IPS-20b (cell line): ENCODE data around the gene EXOC3L1.

Experiments
- H3K27ac ChIP-seq: one replicate; pipeline ENCODE4 v1.5.1; 2013; ENCODE audit warnings: low read length
- H3K27me3 ChIP-seq: 2 replicates; pipeline ENCODE4 v1.6.1; 2013; ENCODE audit warnings: mild to moderate bottlenecking, low read length, inconsistent platforms; ENCODE audit not compliant: insufficient read depth
- H3K36me3 ChIP-seq: 2 replicates; pipeline ENCODE4 v1.6.1; 2013; ENCODE audit warnings: low read depth, mild to moderate bottlenecking, inconsistent platforms, low read length, moderate library complexity; ENCODE audit not compliant: insufficient read depth
- H3K4me1 ChIP-seq: 2 replicates; pipeline ENCODE4 v1.6.1; 2013; ENCODE audit warnings: mild to moderate bottlenecking, control low read depth, inconsistent platforms, low read length, moderate library complexity; ENCODE audit not compliant: insufficient read depth
- H3K4me3 ChIP-seq: 2 replicates; pipeline ENCODE4 v1.5.1; 2013; ENCODE audit warnings: mild to moderate bottlenecking, low read length, inconsistent platforms
- H3K9ac ChIP-seq: 2 replicates; pipeline ENCODE4 v1.6.1; 2013; ENCODE audit warnings: low read depth, mild to moderate bottlenecking, inconsistent platforms, low read length, moderate library complexity
- H3K9me3 ChIP-seq: 2 replicates; pipeline ENCODE4 v1.6.1; 2013; ENCODE audit warnings: mild to moderate bottlenecking, low read depth, low read length, inconsistent platforms; ENCODE audit not compliant: insufficient read depth

The EXOC3L1 gene

GRCh38 chr16:67184995-67185650 is 4.8 kb downstream of the EXOC3L1 start:
- peaks cover 3% of the 10 kb centered on the region; the same call in 1 of the 2 replicates for H3K4me1 ChIP-seq
- no peaks in the 10 kb centered on the region for H3K9me3 ChIP-seq
- peaks cover 33% of the 10 kb centered on the region for H3K27me3 ChIP-seq
- H3K36me3 ChIP-seq: no peaks in the 10 kb centered on the region
- no peak overlapping the region for H3K9ac ChIP-seq
- H3K4me3 ChIP-seq: peak overlapping the region; percentile 84; the same call in 1 of the 2 replicates
- no peak overlapping the region for H3K27ac ChIP-seq

GRCh38 chr16:67184453-67184994 is 5.4 kb downstream of the EXOC3L1 start:
- peaks cover 3% of the 10 kb centered on the region; the same call in 1 of the 2 replicates for H3K4me1 ChIP-seq
- peaks cover 34% of the 10 kb centered on the region for H3K27me3 ChIP-seq
- H3K4me3 ChIP-seq: peak overlapping the region; percentile 84; the same call in 1 of the 2 replicates
- H3K36me3 ChIP-seq: no peaks in the 10 kb centered on the region
- H3K9ac ChIP-seq: no peak overlapping the region
- H3K27ac ChIP-seq: no peak overlapping the region
- H3K9me3 ChIP-seq: no peaks in the 10 kb centered on the region

GRCh38 chr16:67183627-67184452 is 6.1 kb downstream of the EXOC3L1 start, which contains the start of gene MATCAP1:
Gene MATCAP1 (minus strand): TSS chr16:67183963. CDS start chr16:67180610, 3,353 bp downstream.
- Histone ChIP-seq H3K4me3 (peak within 1 kb of the TSS; percentile 84), H3K4me1 (peaks cover 3% of the 10 kb centered on the region; the same call in 1 of the 2 replicates), H3K27ac (peak within 1 kb of the TSS; percentile 89), H3K36me3 (no peaks in the 10 kb centered on the region), H3K27me3 (peaks cover 41% of the 10 kb centered on the region), H3K9me3 (no peaks in the 10 kb centered on the region), H3K9ac (peak within 1 kb of the TSS; percentile 86; the same call in 1 of the 2 replicates)

DNA sequence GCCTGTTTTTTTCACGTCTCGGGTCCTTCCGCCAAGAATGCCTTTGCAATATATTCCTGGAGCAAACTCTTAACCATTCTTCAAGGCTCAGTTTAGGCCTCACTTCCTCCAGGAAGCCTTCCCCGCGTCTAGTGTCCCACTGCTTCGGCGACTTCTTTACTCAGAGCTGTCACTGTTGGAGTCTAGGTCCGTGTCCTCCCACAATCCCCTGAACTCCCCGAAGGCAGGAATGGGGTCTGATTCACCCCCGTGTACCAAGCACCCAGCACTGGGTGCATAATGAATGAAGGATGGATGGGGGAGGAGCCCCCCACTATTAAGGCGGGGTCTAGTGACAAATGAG is 6.7 kb downstream of the EXOC3L1 start:
- H3K4me1 ChIP-seq: peaks cover 3% of the 10 kb centered on the region; the same call in 1 of the 2 replicates
- H3K4me3 ChIP-seq: peak overlapping the region; percentile 84
- H3K9ac ChIP-seq: peak overlapping the region; percentile 86; the same call in 1 of the 2 replicates
- no peaks in the 10 kb centered on the region for H3K9me3 ChIP-seq
- H3K36me3 ChIP-seq: no peaks in the 10 kb centered on the region
- peaks cover 46% of the 10 kb centered on the region for H3K27me3 ChIP-seq
- H3K27ac ChIP-seq: no peak overlapping the region

GRCh38 chr16:67182288-67182687 is 7.6 kb downstream of the EXOC3L1 start:
- Histone ChIP-seq H3K9me3 (no peaks in the 10 kb centered on the region), H3K4me1 (peaks cover 7% of the 10 kb centered on the region; the same call in 1 of the 2 replicates), H3K27me3 (peaks cover 53% of the 10 kb centered on the region), H3K4me3 (no peak overlapping the region), H3K27ac (no peak overlapping the region), H3K36me3 (no peaks in the 10 kb centered on the region), H3K9ac (no peak overlapping the region)

GRCh38 chr16:67181346-67181745 is 8.6 kb downstream of the EXOC3L1 start:
- no peak overlapping the region for H3K4me3 ChIP-seq
- no peak overlapping the region for H3K9ac ChIP-seq
- no peaks in the 10 kb centered on the region for H3K9me3 ChIP-seq
- H3K36me3 ChIP-seq: no peaks in the 10 kb centered on the region
- H3K4me1 ChIP-seq: peaks cover 4% of the 10 kb centered on the region; the same call in 1 of the 2 replicates
- no peak overlapping the region for H3K27ac ChIP-seq
- H3K27me3 ChIP-seq: peaks cover 54% of the 10 kb centered on the region

GRCh38 chr16:67180166-67180565 is 9.8 kb downstream of the EXOC3L1 start:
- no peaks in the 10 kb centered on the region for H3K36me3 ChIP-seq
- H3K4me3 ChIP-seq: no peak overlapping the region
- H3K9me3 ChIP-seq: no peaks in the 10 kb centered on the region
- peaks cover 54% of the 10 kb centered on the region for H3K27me3 ChIP-seq
- H3K9ac ChIP-seq: no peak overlapping the region
- peaks cover 4% of the 10 kb centered on the region; the same call in 1 of the 2 replicates for H3K4me1 ChIP-seq
- H3K27ac ChIP-seq: no peak overlapping the region

GRCh38 chr16:67179421-67180080 is 10.4 kb downstream of the EXOC3L1 start:
- Histone ChIP-seq H3K36me3 (no peaks in the 10 kb centered on the region), H3K4me3 (no peak overlapping the region), H3K9me3 (no peaks in the 10 kb centered on the region), H3K27ac (no peak overlapping the region), H3K9ac (no peak overlapping the region), H3K27me3 (peaks cover 54% of the 10 kb centered on the region), H3K4me1 (peaks cover 4% of the 10 kb centered on the region; the same call in 1 of the 2 replicates)

GRCh38 chr16:67177743-67178699 is 11.9 kb downstream of the EXOC3L1 start:
- Histone ChIP-seq H3K4me3 (peak overlapping the region; percentile 64), H3K27me3 (peaks cover 63% of the 10 kb centered on the region), H3K4me1 (peaks cover 9% of the 10 kb centered on the region; the same call in 1 of the 2 replicates), H3K27ac (no peak overlapping the region), H3K9me3 (no peaks in the 10 kb centered on the region), H3K36me3 (no peaks in the 10 kb centered on the region), H3K9ac (no peak overlapping the region; the same call in 1 of the 2 replicates)

- no peak overlapping the region for H3K27ac ChIP-seq
- H3K27me3 ChIP-seq: peaks cover 77% of the 10 kb centered on the region
- H3K9me3 ChIP-seq: no peaks in the 10 kb centered on the region
- H3K9ac ChIP-seq: no peak overlapping the region
- no peaks in the 10 kb centered on the region for H3K36me3 ChIP-seq
- peaks cover 9% of the 10 kb centered on the region; the same call in 1 of the 2 replicates for H3K4me1 ChIP-seq
- no peak overlapping the region for H3K4me3 ChIP-seq
These were observed 13.3 kb downstream of the EXOC3L1 start for GRCh38 chr16:67176662-67177061.
